GM12878 (cell line): ENCODE results near the gene IFI27L1.

Experiments used
- CBFB ChIP-seq: IDR thresholded peaks from 2 replicates; pipeline ENCODE4 v1.6.1; 2016; ENCODE audit warnings: antibody characterized with exemption, low read depth
- CREB1 ChIP-seq: IDR thresholded peaks from 2 replicates; pipeline ENCODE4 v1.6.1; 2012; ENCODE audit warnings: low read depth, mild to moderate bottlenecking, inconsistent platforms
- CTCF ChIP-seq, 3 experiments: IDR thresholded peaks in 2 of 3; conservative IDR thresholded peaks in 1 of 3; 2 replicates each; pipeline ENCODE4 v1.5.1; 2011; ENCODE audit warnings: low read depth in 3 of 3, low read length in 3 of 3, mild to moderate bottlenecking in 3 of 3, control low read depth in 2 of 3, moderate library complexity in 2 of 3, inconsistent platforms in 1 of 3, mixed read lengths in 1 of 3; ENCODE audit not compliant: control insufficient read depth in 2 of 3, insufficient read depth in 1 of 3; ENCODE audit errors: extremely low read depth in 1 of 3
- EZH2 ChIP-seq: IDR thresholded peaks from 2 replicates; pipeline ENCODE4 v1.6.1; 2012; ENCODE audit warnings: low read depth, mild to moderate bottlenecking, control low read depth, inconsistent platforms, low read length, borderline replicate concordance; ENCODE audit not compliant: control insufficient read depth
- FOS ChIP-seq: IDR thresholded peaks from 3 replicates; pipeline ENCODE4 v1.6.1; 2011; ENCODE audit warnings: borderline replicate concordance; ENCODE audit not compliant: insufficient read length; ENCODE audit errors: extremely low read depth
- HDGF ChIP-seq: fragments of 450-650 bp; IDR thresholded peaks from 2 replicates; pipeline ENCODE4 v1.6.1; 2016; ENCODE audit warnings: antibody characterized with exemption
- KDM1A ChIP-seq: fragments of 200-600 bp; sonication (generic); IDR thresholded peaks from 2 replicates; pipeline ENCODE4 v1.6.1; 2016; ENCODE audit warnings: borderline replicate concordance
- NR2C2 ChIP-seq: IDR thresholded peaks from 2 replicates; pipeline ENCODE4 v1.6.1; 2011; ENCODE audit warnings: borderline replicate concordance, low read depth; ENCODE audit not compliant: control insufficient read depth, insufficient read length
- POLR2A ChIP-seq: IDR thresholded peaks from 2 replicates; pipeline ENCODE4 v1.6.1; 2011; ENCODE audit warnings: low read depth, mild to moderate bottlenecking, low read length
- SIX5 ChIP-seq: IDR thresholded peaks from 2 replicates; pipeline ENCODE4 v1.6.1; 2011; ENCODE audit warnings: mild to moderate bottlenecking, low read depth, low read length, moderate library complexity; ENCODE audit not compliant: severe bottlenecking
- TAF1 ChIP-seq: IDR thresholded peaks from 2 replicates; pipeline ENCODE4 v1.6.1; 2011; ENCODE audit warnings: mild to moderate bottlenecking, low read depth, low read length, borderline replicate concordance
- USF2 ChIP-seq: IDR thresholded peaks from 2 replicates; pipeline ENCODE4 v1.6.1; 2011; ENCODE audit warnings: low read depth, low read length, improper control_type of control experiment, borderline replicate concordance
- ZNF24 ChIP-seq: fragments of 450-650 bp; IDR thresholded peaks from 2 replicates; pipeline ENCODE4 v1.6.1; 2017; ENCODE audit warnings: antibody characterized with exemption, mild to moderate bottlenecking

GRCh38 chr14:94126419-94126677 lies 45.2 kb downstream of the IFI27L1 start:
- no peak for TF ChIP-seq CTCF (IDR thresholded peaks at IDR 0.05 in 2 of 3, conservative IDR thresholded peaks at IDR 0.05 in 1 of 3; ENCODE audit: control insufficient read depth in 2 of 3, extremely low read depth in 1 of 3, insufficient read depth in 1 of 3, low read depth in 3 of 3, low read length in 3 of 3)
- no peak for TF ChIP-seq CBFB
- no peak for TF ChIP-seq KDM1A
- no peak for TF ChIP-seq EZH2
- TF ChIP-seq TAF1, result no peak
- TF ChIP-seq USF2, result no peak
- TF ChIP-seq SIX5, result no peak
- TF ChIP-seq CREB1, result no peak
- TF ChIP-seq ZNF24, result no peak
- TF ChIP-seq FOS, result no peak
- no peak for TF ChIP-seq HDGF
- no peak for TF ChIP-seq NR2C2
- no peak for TF ChIP-seq POLR2A
